Endothelial cell of hepatic sinusoid (primary cell): ENCODE measurements around the gene IL1F10.

Source experiments
- in situ Hi-C: cut with HindIII; loops from 2 replicates; pipeline ENCODE4 v1.10.0; 2017; ENCODE audit warnings: low sequenced_read_pairs

IL1F10 gene

GRCh38 chr2:113058998-113059960 is 8.5 kb upstream of the IL1F10 start, which contains the start of gene IL36RN:
Gene IL36RN (plus strand): TSS chr2:113059198. CDS start chr2:113059439, 241 bp downstream.
- in situ Hi-C loops: no loop called here

- in situ Hi-C loops: no loop called here
Measured at GRCh38 chr2:113060396-113060795, 7.4 kb upstream of the IL1F10 start.

GRCh38 chr2:113060796-113061195 is 7.0 kb upstream of the IL1F10 start:
- in situ Hi-C loops: no loop called here

GRCh38 chr2:113061241-113061640 is 6.5 kb upstream of the IL1F10 start:
- in situ Hi-C loops: no loop called here

GRCh38 chr2:113061896-113062770 is 5.6 kb upstream of the IL1F10 start:
- in situ Hi-C loops: no loop called here

- in situ Hi-C loops: no loop called here
Measured at GRCh38 chr2:113064281-113064680, 3.5 kb upstream of the IL1F10 start.

- in situ Hi-C loops: no loop called here
Measured at GRCh38 chr2:113064898-113065297, 2.9 kb upstream of the IL1F10 start.

- in situ Hi-C loops: no loop called here
Measured at GRCh38 chr2:113068249-113068648, 479 bp downstream of the IL1F10 start.

GRCh38 chr2:113068706-113069485 is 1.1 kb downstream of the IL1F10 start:
- in situ Hi-C loops: no loop called here

GRCh38 chr2:113069676-113070605 is 2.2 kb downstream of the IL1F10 start:
- in situ Hi-C loops: loop anchor here (5.0 kb wide), 1 partner anchor 87 kb away; no protein-coding TSS in a partner anchor

- in situ Hi-C loops: loop anchor here (5.0 kb wide), 1 partner anchor 87 kb away; no protein-coding TSS in a partner anchor
Measured at GRCh38 chr2:113070606-113070975, 2.8 kb downstream of the IL1F10 start.

- in situ Hi-C loops: loop anchor here (5.0 kb wide), 1 partner anchor 85 kb away; no protein-coding TSS in a partner anchor
Measured at GRCh38 chr2:113072584-113072983, 4.8 kb downstream of the IL1F10 start.

GRCh38 chr2:113073325-113073834 is 5.6 kb downstream of the IL1F10 start:
- in situ Hi-C loops: loop anchor here (5.0 kb wide), 1 partner anchor 84 kb away; no protein-coding TSS in a partner anchor

GRCh38 chr2:113075030-113075429 is 7.3 kb downstream of the IL1F10 start:
- in situ Hi-C loops: no loop called here

GRCh38 chr2:113075600-113075999 is 7.8 kb downstream of the IL1F10 start:
- in situ Hi-C loops: no loop called here

GRCh38 chr2:113076954-113077669 is 9.3 kb downstream of the IL1F10 start:
- in situ Hi-C loops: no loop called here

- in situ Hi-C loops: no loop called here
Measured at GRCh38 chr2:113077921-113078320, 10.2 kb downstream of the IL1F10 start.

GRCh38 chr2:113078350-113078839 is 10.6 kb downstream of the IL1F10 start:
- in situ Hi-C loops: no loop called here
